ENCODE data around the gene LGSN.
"Not testable (repeated sequence)": the region's sequence is repeated elsewhere in the genome, so short reads cannot be mapped to it uniquely, and the experiment has no call there.

LGSN gene

DNA sequence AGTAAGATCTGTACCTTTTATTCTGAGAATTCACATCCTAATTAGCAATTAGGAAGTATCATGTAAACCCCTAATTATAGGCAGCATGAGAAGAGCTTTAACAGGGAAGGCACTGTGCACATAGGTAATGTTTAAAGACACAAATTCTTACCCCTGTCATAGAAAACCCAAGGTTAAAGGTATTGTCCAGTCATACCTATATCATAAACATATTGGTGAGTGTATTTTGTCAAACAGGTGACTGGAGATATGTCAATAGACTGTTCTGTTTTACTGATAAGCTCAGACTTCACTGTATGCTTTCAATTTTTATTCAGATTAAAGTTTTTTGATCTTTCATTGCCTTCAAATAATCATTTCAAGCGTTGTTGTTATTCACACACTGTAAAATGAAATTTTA is 43.8 kb downstream of the LGSN start:
- Histone ChIP-seq H3K4me3 (ENCODE audit: insufficient read depth, low read depth, low read length) (no peak overlapping the region), H3K4me1 (ENCODE audit: control insufficient read depth, insufficient read depth, low read length) (no peaks in the 10 kb centered on the region), H3K36me3 (ENCODE audit: control insufficient read depth, insufficient read depth, low read length) (no peaks in the 10 kb centered on the region), H3K27ac (ENCODE audit: insufficient read depth, low read depth, low read length, poor library complexity, severe bottlenecking) (no peak overlapping the region), H3K9me3 (ENCODE audit: control insufficient read depth, low read length) (no peaks in the 10 kb centered on the region), H3K27me3 (ENCODE audit: control insufficient read depth, insufficient read depth, low read length, poor library complexity, severe bottlenecking) (no peaks in the 10 kb centered on the region)
- WGBS, 2 experiments = no CpG with 5 or more reads among the region's 1 CpG

DNA sequence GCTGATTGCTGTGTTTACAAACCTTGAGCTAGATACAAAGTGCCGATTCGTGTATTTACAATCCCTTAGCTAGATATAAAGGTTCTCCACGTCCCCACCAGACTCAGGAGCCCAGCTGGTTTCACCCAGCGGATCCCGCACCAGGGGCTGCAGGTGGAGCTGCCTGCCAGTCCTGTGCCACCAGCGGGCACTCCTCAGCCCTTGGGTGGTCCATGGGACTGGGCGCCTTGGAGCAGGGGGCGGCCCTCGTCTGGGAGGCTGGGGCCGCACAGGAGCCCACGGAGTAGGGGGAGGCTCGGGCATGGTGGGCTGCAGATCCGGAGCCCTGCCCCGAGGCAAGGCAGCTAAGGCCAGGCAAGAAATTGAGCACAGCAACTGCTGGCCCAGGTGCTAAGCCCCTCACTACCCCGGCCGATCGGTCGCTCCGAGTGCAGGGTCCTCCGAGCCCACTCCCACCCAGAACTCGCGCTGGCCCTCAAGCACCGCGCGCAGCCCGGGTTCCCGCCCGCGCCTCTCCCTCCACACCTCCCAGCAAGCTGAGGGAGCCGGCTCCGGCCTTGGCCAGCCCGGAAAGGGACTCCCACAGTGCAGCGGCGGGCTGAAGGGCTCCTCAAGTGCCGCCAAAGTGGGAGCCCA is 44.9 kb downstream of the LGSN start:
- H3K27me3 ChIP-seq (ENCODE audit: control insufficient read depth, insufficient read depth, low read length, poor library complexity, severe bottlenecking); H3K4me3 ChIP-seq (ENCODE audit: insufficient read depth, low read depth, low read length); H3K9me3 ChIP-seq (ENCODE audit: control insufficient read depth, low read length); H3K4me1 ChIP-seq (ENCODE audit: control insufficient read depth, insufficient read depth, low read length); H3K36me3 ChIP-seq (ENCODE audit: control insufficient read depth, insufficient read depth, low read length); H3K27ac ChIP-seq (ENCODE audit: insufficient read depth, low read depth, low read length, poor library complexity, severe bottlenecking): not testable (repeated sequence)
- 96 to 97% methylated on average over 34 to 35 of the region's 35 CpGs for WGBS, 2 experiments

DNA sequence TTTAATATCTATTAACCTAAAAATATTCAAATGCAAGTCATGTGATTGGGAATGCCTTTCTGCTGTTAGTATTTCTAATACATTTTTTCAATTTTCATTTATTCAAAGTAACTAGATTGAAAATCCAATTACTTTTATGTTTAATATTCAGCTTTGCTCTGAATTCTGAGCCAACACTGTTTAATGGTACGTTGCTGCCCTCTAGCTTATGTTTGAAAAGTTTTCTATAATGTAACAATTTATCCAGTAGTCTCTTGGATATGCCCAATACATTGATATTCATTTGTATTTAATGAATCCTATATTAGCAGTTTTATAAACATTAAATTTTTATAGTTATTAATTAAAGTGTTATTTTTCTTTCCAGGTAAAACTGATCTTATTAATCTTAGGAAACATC is 47.4 kb downstream of the LGSN start:
- H3K9me3 ChIP-seq (ENCODE audit: control insufficient read depth, low read length) = no peaks in the 10 kb centered on the region
- H3K27ac ChIP-seq (ENCODE audit: insufficient read depth, low read depth, low read length, poor library complexity, severe bottlenecking) = no peak overlapping the region
- no peaks in the 10 kb centered on the region for H3K27me3 ChIP-seq (ENCODE audit: control insufficient read depth, insufficient read depth, low read length, poor library complexity, severe bottlenecking)
- no peaks in the 10 kb centered on the region for H3K36me3 ChIP-seq (ENCODE audit: control insufficient read depth, insufficient read depth, low read length)
- H3K4me3 ChIP-seq (ENCODE audit: insufficient read depth, low read depth, low read length) = no peak overlapping the region
- WGBS, 2 experiments = 20% methylated on average over 1 of the region's 1 CpG; no CpG with 5 or more reads in 1 of the 2 experiments
- no peaks in the 10 kb centered on the region for H3K4me1 ChIP-seq (ENCODE audit: control insufficient read depth, insufficient read depth, low read length)

DNA sequence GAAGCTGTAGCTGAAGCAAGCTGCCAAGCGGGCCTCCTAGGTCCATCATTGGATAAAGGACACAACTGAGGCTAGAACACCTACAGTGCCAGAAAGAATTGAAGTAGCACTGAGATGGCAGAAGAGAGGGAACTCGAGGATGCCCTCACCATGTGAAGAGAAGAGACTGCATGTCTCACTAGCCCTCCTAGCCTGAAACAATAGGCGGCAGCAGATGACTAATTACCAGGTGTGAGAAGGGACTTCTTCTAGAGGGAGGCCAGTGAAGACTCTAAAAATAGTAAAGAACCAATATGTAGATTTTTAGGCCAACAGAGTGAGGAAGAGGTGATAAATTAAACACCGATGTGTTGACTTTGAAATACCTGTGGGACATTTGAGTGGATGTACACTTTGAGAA is 50.3 kb downstream of the LGSN start:
- no peaks in the 10 kb centered on the region for H3K27me3 ChIP-seq (ENCODE audit: control insufficient read depth, insufficient read depth, low read length, poor library complexity, severe bottlenecking)
- no peaks in the 10 kb centered on the region for H3K36me3 ChIP-seq (ENCODE audit: control insufficient read depth, insufficient read depth, low read length)
- no peak overlapping the region for H3K27ac ChIP-seq (ENCODE audit: insufficient read depth, low read depth, low read length, poor library complexity, severe bottlenecking)
- H3K9me3 ChIP-seq (ENCODE audit: control insufficient read depth, low read length) = no peaks in the 10 kb centered on the region
- no peak overlapping the region for H3K4me3 ChIP-seq (ENCODE audit: insufficient read depth, low read depth, low read length)
- 83 to 86% methylated on average over 4 of the region's 4 CpGs for WGBS, 2 experiments
- H3K4me1 ChIP-seq (ENCODE audit: control insufficient read depth, insufficient read depth, low read length) = no peaks in the 10 kb centered on the region

DNA sequence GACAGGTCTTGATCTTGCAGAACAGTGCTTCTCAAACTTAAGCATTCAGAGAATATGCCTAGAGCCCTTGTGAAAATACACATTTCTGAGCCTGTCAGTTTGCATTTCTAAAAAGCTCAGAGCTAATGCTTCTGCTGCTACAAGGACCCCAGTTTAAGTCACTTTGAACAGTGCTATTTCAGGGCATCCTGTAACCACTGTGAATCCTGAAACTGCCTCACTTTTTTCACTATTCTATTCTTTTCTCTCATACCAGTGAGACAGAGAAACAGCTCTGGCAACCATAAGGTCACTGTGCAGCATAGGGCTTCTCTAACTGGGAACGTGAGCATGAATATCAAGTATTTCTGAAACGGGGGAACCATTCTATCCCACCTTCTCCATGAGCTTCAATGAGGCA is 51.2 kb downstream of the LGSN start:
- Histone ChIP-seq H3K27ac (ENCODE audit: insufficient read depth, low read depth, low read length, poor library complexity, severe bottlenecking) (no peak overlapping the region), H3K4me3 (ENCODE audit: insufficient read depth, low read depth, low read length) (no peak overlapping the region), H3K36me3 (ENCODE audit: control insufficient read depth, insufficient read depth, low read length) (no peaks in the 10 kb centered on the region), H3K27me3 (ENCODE audit: control insufficient read depth, insufficient read depth, low read length, poor library complexity, severe bottlenecking) (no peaks in the 10 kb centered on the region), H3K4me1 (ENCODE audit: control insufficient read depth, insufficient read depth, low read length) (no peaks in the 10 kb centered on the region), H3K9me3 (ENCODE audit: control insufficient read depth, low read length) (no peaks in the 10 kb centered on the region)
- 93 to 97% methylated on average over 2 of the region's 2 CpGs for WGBS, 2 experiments

DNA sequence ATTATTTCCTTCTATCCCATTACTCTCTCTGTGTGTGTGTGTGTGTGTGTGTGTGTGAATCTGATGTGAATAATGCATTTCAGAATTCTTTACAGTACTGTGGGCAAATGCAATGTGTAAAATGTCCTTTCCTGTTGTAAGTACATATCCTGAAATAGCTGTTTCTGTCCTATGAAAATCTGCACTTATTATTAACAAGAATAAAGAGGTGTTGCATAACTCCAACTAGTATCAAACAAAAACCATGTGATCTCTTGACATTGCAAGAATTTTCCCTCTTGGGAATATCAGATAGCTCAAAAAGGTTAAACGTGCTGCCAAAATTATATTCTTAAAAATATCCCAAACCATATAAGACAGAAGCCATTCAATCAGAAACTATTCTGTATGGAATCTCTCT is 52.0 kb downstream of the LGSN start:
- H3K36me3 ChIP-seq (ENCODE audit: control insufficient read depth, insufficient read depth, low read length) = no peaks in the 10 kb centered on the region
- 78 to 89% methylated on average over 1 of the region's 1 CpG for WGBS, 2 experiments
- H3K9me3 ChIP-seq (ENCODE audit: control insufficient read depth, low read length) = no peaks in the 10 kb centered on the region
- H3K4me3 ChIP-seq (ENCODE audit: insufficient read depth, low read depth, low read length) = no peak overlapping the region
- no peaks in the 10 kb centered on the region for H3K27me3 ChIP-seq (ENCODE audit: control insufficient read depth, insufficient read depth, low read length, poor library complexity, severe bottlenecking)
- H3K4me1 ChIP-seq (ENCODE audit: control insufficient read depth, insufficient read depth, low read length) = peaks cover 3% of the 10 kb centered on the region
- no peak overlapping the region for H3K27ac ChIP-seq (ENCODE audit: insufficient read depth, low read depth, low read length, poor library complexity, severe bottlenecking)

DNA sequence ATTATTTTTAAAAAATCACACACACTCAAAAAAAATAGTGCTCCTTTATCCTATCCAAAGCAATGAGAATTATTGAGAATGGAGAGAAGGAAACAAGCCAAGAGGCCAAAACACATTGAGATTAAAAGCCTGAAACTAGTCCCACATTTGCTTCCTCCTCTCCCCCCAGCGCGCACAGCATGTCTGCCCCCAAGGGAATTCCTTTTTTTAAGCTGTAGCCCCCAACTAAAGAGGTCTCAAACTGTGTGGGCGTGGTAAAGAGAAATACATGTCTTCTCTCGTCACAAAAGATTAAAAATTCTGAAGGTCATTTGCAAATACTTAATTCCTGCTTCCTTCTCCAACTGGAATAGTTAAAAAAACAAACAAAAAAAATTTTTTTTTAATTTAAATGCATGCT is 52.7 kb downstream of the LGSN start:
- 35 to 53% methylated on average over 3 to 4 of the region's 4 CpGs for WGBS, 2 experiments
- Histone ChIP-seq H3K4me1 (ENCODE audit: control insufficient read depth, insufficient read depth, low read length) (peaks cover 3% of the 10 kb centered on the region), H3K4me3 (ENCODE audit: insufficient read depth, low read depth, low read length) (no peak overlapping the region), H3K9me3 (ENCODE audit: control insufficient read depth, low read length) (no peaks in the 10 kb centered on the region), H3K36me3 (ENCODE audit: control insufficient read depth, insufficient read depth, low read length) (no peaks in the 10 kb centered on the region), H3K27me3 (ENCODE audit: control insufficient read depth, insufficient read depth, low read length, poor library complexity, severe bottlenecking) (no peaks in the 10 kb centered on the region), H3K27ac (ENCODE audit: insufficient read depth, low read depth, low read length, poor library complexity, severe bottlenecking) (no peak overlapping the region)

DNA sequence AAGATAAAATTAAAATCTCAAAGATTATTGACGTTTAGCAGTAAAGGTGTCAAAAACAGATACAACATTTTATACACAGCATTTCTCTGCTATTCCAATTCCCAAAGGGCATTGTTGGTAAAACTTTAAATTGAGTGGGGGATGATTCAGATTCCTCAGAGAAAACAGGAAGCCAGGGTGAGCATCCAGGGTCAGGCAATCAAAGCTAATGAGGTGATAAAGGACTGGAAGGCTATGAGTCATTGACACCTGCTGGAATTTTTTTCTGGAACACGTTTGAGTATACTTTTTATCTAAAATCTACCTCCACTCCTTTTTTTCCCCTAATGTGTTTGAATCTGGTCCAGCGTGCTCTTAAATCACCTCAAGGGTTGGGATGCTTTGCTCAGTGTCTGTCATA is 56.3 kb downstream of the LGSN start:
- Histone ChIP-seq H3K9me3 (ENCODE audit: control insufficient read depth, low read length) (no peaks in the 10 kb centered on the region), H3K4me3 (ENCODE audit: insufficient read depth, low read depth, low read length) (no peak overlapping the region), H3K36me3 (ENCODE audit: control insufficient read depth, insufficient read depth, low read length) (no peaks in the 10 kb centered on the region), H3K27me3 (ENCODE audit: control insufficient read depth, insufficient read depth, low read length, poor library complexity, severe bottlenecking) (no peaks in the 10 kb centered on the region), H3K27ac (ENCODE audit: insufficient read depth, low read depth, low read length, poor library complexity, severe bottlenecking) (no peak overlapping the region), H3K4me1 (ENCODE audit: control insufficient read depth, insufficient read depth, low read length) (peaks cover 3% of the 10 kb centered on the region)
- 54 to 68% methylated on average over 2 to 3 of the region's 3 CpGs for WGBS, 2 experiments

DNA sequence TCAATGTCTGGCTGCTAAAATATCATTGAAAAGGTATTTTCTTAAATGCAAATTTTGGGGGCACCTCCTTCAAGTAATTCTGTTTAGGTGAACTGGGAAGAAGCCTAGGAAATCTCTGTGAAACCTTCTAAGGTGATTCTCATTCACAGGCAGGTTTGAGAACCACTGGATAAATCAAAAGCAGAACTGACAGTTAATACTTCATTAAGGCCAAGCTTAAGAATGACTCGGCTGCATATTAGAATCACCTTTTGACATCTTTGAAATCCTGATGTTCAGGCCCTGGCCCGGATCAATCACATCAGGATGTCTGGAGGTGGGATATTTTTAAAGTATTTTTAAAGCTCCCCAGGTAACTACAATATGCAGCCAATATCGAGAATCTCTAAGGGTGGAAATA is 58.0 kb downstream of the LGSN start:
- H3K4me3 ChIP-seq (ENCODE audit: insufficient read depth, low read depth, low read length) = no peak overlapping the region
- no peaks in the 10 kb centered on the region for H3K9me3 ChIP-seq (ENCODE audit: control insufficient read depth, low read length)
- H3K27ac ChIP-seq (ENCODE audit: insufficient read depth, low read depth, low read length, poor library complexity, severe bottlenecking) = no peak overlapping the region
- WGBS, 2 experiments = 92 to 94% methylated on average over 3 of the region's 3 CpGs
- no peaks in the 10 kb centered on the region for H3K36me3 ChIP-seq (ENCODE audit: control insufficient read depth, insufficient read depth, low read length)
- H3K4me1 ChIP-seq (ENCODE audit: control insufficient read depth, insufficient read depth, low read length) = peaks cover 3% of the 10 kb centered on the region
- no peaks in the 10 kb centered on the region for H3K27me3 ChIP-seq (ENCODE audit: control insufficient read depth, insufficient read depth, low read length, poor library complexity, severe bottlenecking)

DNA sequence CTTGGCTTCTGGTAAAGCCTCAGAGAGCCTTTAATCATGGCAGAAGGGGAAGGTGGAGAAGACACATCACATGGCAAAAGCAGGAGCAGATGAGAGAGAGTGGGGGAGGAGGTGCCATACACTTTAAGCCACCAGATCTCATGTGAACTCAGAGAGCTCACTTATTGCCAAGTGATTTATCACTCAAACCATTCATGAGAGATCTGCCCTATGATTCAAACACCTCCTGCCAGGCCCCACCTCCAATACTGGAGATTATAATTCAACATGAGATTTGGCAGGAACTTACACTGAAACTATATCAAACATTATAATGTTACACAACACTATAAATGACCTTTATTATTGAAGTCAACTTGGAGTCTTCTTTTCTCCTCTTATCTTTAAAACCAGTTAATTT is 60.6 kb downstream of the LGSN start:
- no peak overlapping the region for H3K27ac ChIP-seq (ENCODE audit: insufficient read depth, low read depth, low read length, poor library complexity, severe bottlenecking)
- H3K36me3 ChIP-seq (ENCODE audit: control insufficient read depth, insufficient read depth, low read length) = no peaks in the 10 kb centered on the region
- no peaks in the 10 kb centered on the region for H3K27me3 ChIP-seq (ENCODE audit: control insufficient read depth, insufficient read depth, low read length, poor library complexity, severe bottlenecking)
- no peak overlapping the region for H3K4me3 ChIP-seq (ENCODE audit: insufficient read depth, low read depth, low read length)
- peaks cover 3% of the 10 kb centered on the region for H3K4me1 ChIP-seq (ENCODE audit: control insufficient read depth, insufficient read depth, low read length)
- no peaks in the 10 kb centered on the region for H3K9me3 ChIP-seq (ENCODE audit: control insufficient read depth, low read length)
